Lung (tissue), 12 donors: ENCODE measurements around the gene MOGAT2. TPM values are rescaled to one million over a fixed set of nuclear protein-coding genes. Genes with fewer than 3 reads are reported as not detected.

ENCODE experiments used
- ATAC-seq: fragments of 200-7000 bp; cut with Tn5 transposase; one replicate; pipeline ENCODE4 v1.9.1; 2020; ENCODE audit warnings: moderate number of reproducible peaks; ENCODE audit not compliant: insufficient read depth, low FRiP score
- DNase-seq, 3 donors: peaks; one replicate each; pipeline ENCODE4 v3.0.0-alpha.2; 2013 to 2017
- H3K27ac ChIP-seq, 2 donors: one replicate each; pipeline ENCODE4 v1.5.1; 2013; ENCODE audit warnings: mild to moderate bottlenecking in 2 of 2, moderate library complexity in 2 of 2, control low read depth in 1 of 2, inconsistent platforms in 1 of 2, low read depth in 1 of 2, low read length in 1 of 2
- H3K27me3 ChIP-seq, 3 donors: one replicate each; pipeline ENCODE4 v1.5.1; 2013; ENCODE audit warnings: low read length in 2 of 3; ENCODE audit not compliant: control insufficient read depth in 3 of 3, insufficient read depth in 3 of 3
- H3K36me3 ChIP-seq, 4 donors: one replicate each; pipeline ENCODE4 v1.5.1; 2013; ENCODE audit warnings: low read length in 4 of 4, mild to moderate bottlenecking in 1 of 4, moderate library complexity in 1 of 4; ENCODE audit not compliant: control insufficient read depth in 4 of 4, insufficient read depth in 4 of 4
- H3K4me1 ChIP-seq, 5 donors: one replicate each; pipeline ENCODE4 v1.5.1; 2013; ENCODE audit warnings: low read length in 5 of 5, mild to moderate bottlenecking in 2 of 5, moderate library complexity in 1 of 5; ENCODE audit not compliant: control insufficient read depth in 5 of 5, insufficient read depth in 5 of 5
- H3K4me3 ChIP-seq: one replicate; pipeline ENCODE4 v1.5.1; 2013; ENCODE audit warnings: mild to moderate bottlenecking, control low read depth, moderate library complexity
- H3K9ac ChIP-seq, 2 donors: one replicate each; pipeline ENCODE4 v1.5.1; 2013; ENCODE audit warnings: low read length in 2 of 2, control low read depth in 1 of 2; ENCODE audit not compliant: insufficient read depth in 1 of 2
- H3K9me3 ChIP-seq, 4 donors: one replicate each; pipeline ENCODE4 v1.5.1; 2013; ENCODE audit warnings: low read length in 3 of 4, mild to moderate bottlenecking in 1 of 4, moderate library complexity in 1 of 4; ENCODE audit not compliant: control insufficient read depth in 4 of 4, insufficient read depth in 3 of 4
- CTCF ChIP-seq: IDR thresholded peaks from 2 replicates; pipeline ENCODE4 v1.5.1; 2012; ENCODE audit warnings: mild to moderate bottlenecking; ENCODE audit errors: control extremely low read depth, extremely low read depth
- WGBS, 2 donors: extraction: QIAGEN DNeasy Blood & Tissue Kit; methylation state at CpG; one replicate each; pipeline ENCODE4 v1.1.7; 2013; 5-methylcytosine and 5-hydroxymethylcytosine counted together
- polyA plus RNA-seq, 2 donors: library from polyadenylated mRNA; stranded (reverse); fragments of 200-250 nt; gene quantifications; one replicate each; pipeline ENCODE4 v1.2.1, GENCODE V29; 2013
- total RNA-seq, 2 donors: library from RNA; depleted of rRNA in 1 of 2; stranded (reverse); fragments of >200 nt in 1 of 2; gene quantifications; one replicate each; pipeline ENCODE4 v1.2.1, GENCODE V29; 2014 to 2021
- donor health status: control.
- donor health status: control.
- donor health status: Bipolar disorder and iron deficiency.
- donor health status: healthy.
- donor health status: DM: yes; HTN: yes; CAD: no.

Gene MOGAT2
- total and polyA plus RNA-seq, 4 donors, result 0.06 to 0.09 TPM; not detected in 2

- no peaks in the 10 kb centered on the region for H3K27me3 ChIP-seq
- ATAC-seq (no peak), DNase-seq (no peak)
- no peak for TF ChIP-seq CTCF
- no peak overlapping the region for H3K4me3 ChIP-seq
- WGBS, 2 donors, result 78 to 84% methylated on average over 14 of the region's 14 CpGs
- no peaks in the 10 kb centered on the region for H3K4me1 ChIP-seq
- H3K9ac ChIP-seq, result no peak overlapping the region
- H3K9me3 ChIP-seq, result no peaks in the 10 kb centered on the region
- no peaks in the 10 kb centered on the region for H3K36me3 ChIP-seq
- no peak overlapping the region for H3K27ac ChIP-seq
Measured at GRCh38 chr11:75721852-75722668, 4.4 kb downstream of the MOGAT2 start.

GRCh38 chr11:75722669-75723042 lies 5.0 kb downstream of the MOGAT2 start:
- WGBS, 2 donors, result 90 to 92% methylated on average over 9 of the region's 9 CpGs
- no peak for TF ChIP-seq CTCF
- DNase-seq (no peak), ATAC-seq (no peak)
- Histone ChIP-seq H3K36me3 (no peaks in the 10 kb centered on the region), H3K27ac (no peak overlapping the region), H3K9ac (no peak overlapping the region), H3K4me1 (no peaks in the 10 kb centered on the region), H3K27me3 (no peaks in the 10 kb centered on the region), H3K4me3 (no peak overlapping the region), H3K9me3 (no peaks in the 10 kb centered on the region)

- ATAC-seq (no peak), DNase-seq (no peak)
- no peaks in the 10 kb centered on the region for H3K36me3 ChIP-seq
- no peaks in the 10 kb centered on the region for H3K9me3 ChIP-seq
- TF ChIP-seq CTCF, result no peak
- no peak overlapping the region for H3K9ac ChIP-seq
- WGBS, 2 donors, result 83 to 92% methylated on average over 13 of the region's 13 CpGs
- no peaks in the 10 kb centered on the region for H3K27me3 ChIP-seq
- H3K4me1 ChIP-seq, result no peaks in the 10 kb centered on the region
- H3K4me3 ChIP-seq, result no peak overlapping the region
- no peak overlapping the region for H3K27ac ChIP-seq
Measured at GRCh38 chr11:75725547-75726320, 8.1 kb downstream of the MOGAT2 start.
